Trophoblast cell (in vitro differentiated cells and primary cell): ENCODE results near the gene PSD4.

Source experiments
- DNase-seq, 2 donors: peaks; one replicate each; pipeline ENCODE4 v3.0.0-alpha.2; 2016
- H2AFZ ChIP-seq: 2 replicates; pipeline ENCODE4 v1.6.1; 2013; ENCODE audit warnings: low read length, moderate library complexity, mild to moderate bottlenecking; ENCODE audit not compliant: insufficient read depth, poor library complexity
- H2AK5ac ChIP-seq: 2 replicates; pipeline ENCODE4 v1.6.1; 2013; ENCODE audit warnings: mild to moderate bottlenecking, low read length
- H2BK120ac ChIP-seq: 2 replicates; pipeline ENCODE4 v1.6.1; 2013; ENCODE audit warnings: low read length, mild to moderate bottlenecking, moderate library complexity; ENCODE audit not compliant: insufficient read depth, poor library complexity
- H2BK12ac ChIP-seq: 2 replicates; pipeline ENCODE4 v1.6.1; 2013; ENCODE audit warnings: mild to moderate bottlenecking, low read length, moderate library complexity
- H2BK5ac ChIP-seq: 2 replicates; pipeline ENCODE4 v1.6.1; 2013; ENCODE audit warnings: low read length, low read depth, moderate library complexity, mild to moderate bottlenecking; ENCODE audit not compliant: poor library complexity
- H3K14ac ChIP-seq: 2 replicates; pipeline ENCODE4 v1.6.1; 2013; ENCODE audit warnings: mild to moderate bottlenecking, low read length
- H3K18ac ChIP-seq: 2 replicates; pipeline ENCODE4 v1.6.1; 2013; ENCODE audit warnings: mild to moderate bottlenecking, low read length
- H3K23ac ChIP-seq: 2 replicates; pipeline ENCODE4 v1.6.1; 2013; ENCODE audit warnings: low read length
- H3K27ac ChIP-seq: 2 replicates; pipeline ENCODE4 v1.5.1; 2013; ENCODE audit warnings: low read depth, mild to moderate bottlenecking, inconsistent platforms, low read length, moderate library complexity
- H3K27me3 ChIP-seq: 2 replicates; pipeline ENCODE4 v1.6.1; 2013; ENCODE audit warnings: inconsistent platforms, mild to moderate bottlenecking, low read length, moderate library complexity; ENCODE audit not compliant: insufficient read depth
- H3K36me3 ChIP-seq, 2 experiments: 1 replicate in 1 of 2; 2 replicates in 1 of 2; pipeline ENCODE4 v1.6.1; 2013; ENCODE audit warnings: low read length in 2 of 2, mild to moderate bottlenecking in 2 of 2, moderate library complexity in 1 of 2; ENCODE audit not compliant: insufficient read depth in 2 of 2, control insufficient read depth in 1 of 2
- H3K4ac ChIP-seq: 2 replicates; pipeline ENCODE4 v1.6.1; 2013; ENCODE audit warnings: low read depth, mild to moderate bottlenecking, low read length, moderate library complexity
- H3K4me1 ChIP-seq, 2 experiments: 1 replicate in 1 of 2; 2 replicates in 1 of 2; pipeline ENCODE4 v1.6.1; 2013; ENCODE audit warnings: low read length in 2 of 2, mild to moderate bottlenecking in 2 of 2, moderate library complexity in 1 of 2; ENCODE audit not compliant: insufficient read depth in 2 of 2, control insufficient read depth in 1 of 2
- H3K4me2 ChIP-seq: 2 replicates; pipeline ENCODE4 v1.6.1; 2013; ENCODE audit warnings: inconsistent platforms, mild to moderate bottlenecking, low read length, moderate library complexity
- H3K4me3 ChIP-seq: 2 replicates; pipeline ENCODE4 v1.5.1; 2013; ENCODE audit warnings: mild to moderate bottlenecking, low read depth, low read length, inconsistent platforms
- H3K79me1 ChIP-seq: one replicate; pipeline ENCODE4 v1.6.1; 2013; ENCODE audit warnings: low read length
- H3K79me2 ChIP-seq: 2 replicates; pipeline ENCODE4 v1.6.1; 2013; ENCODE audit warnings: low read length, mild to moderate bottlenecking; ENCODE audit not compliant: control insufficient read depth, insufficient read depth, poor library complexity
- H3K9ac ChIP-seq: 2 replicates; pipeline ENCODE4 v1.6.1; 2013; ENCODE audit warnings: mild to moderate bottlenecking, low read length
- H3K9me3 ChIP-seq: 2 replicates; pipeline ENCODE4 v1.6.1; 2013; ENCODE audit warnings: low read depth, mild to moderate bottlenecking, control low read depth, inconsistent platforms, low read length; ENCODE audit not compliant: insufficient read depth
- H4K12ac ChIP-seq: 2 replicates; pipeline ENCODE4 v1.6.1; 2013; ENCODE audit warnings: low read depth, mild to moderate bottlenecking, low read length, moderate library complexity
- H4K8ac ChIP-seq: 2 replicates; pipeline ENCODE4 v1.6.1; 2013; ENCODE audit warnings: low read depth, mild to moderate bottlenecking, low read length, moderate library complexity
- H4K91ac ChIP-seq: one replicate; pipeline ENCODE4 v1.6.1; 2013; ENCODE audit warnings: low read depth, mild to moderate bottlenecking, low read length, moderate library complexity
- WGBS: extraction: QIAGEN DNeasy Blood & Tissue Kit; methylation state at CpG from one replicate; pipeline ENCODE4 v1.1.7; 2013; ENCODE audit warnings: missing lambda C conversion rate; ENCODE audit not compliant: insufficient read length, insufficient coverage; ENCODE audit errors: extremely low coverage; 5-methylcytosine and 5-hydroxymethylcytosine counted together

Gene PSD4

GRCh38 chr2:113178891-113179290, 5.1 kb downstream of the PSD4 start:
- Histone ChIP-seq H3K79me1 (peaks cover 28% of the 10 kb centered on the region), H3K27me3 (no peaks in the 10 kb centered on the region), H3K18ac (peak overlapping the region; percentile 50), H3K36me3 (peaks cover 3 to 6% of the 10 kb centered on the region in 2 experiments), H3K79me2 (no peaks in the 10 kb centered on the region), H4K91ac (peak overlapping the region; percentile 86), H4K8ac (peak overlapping the region; percentile 57), H3K4ac (peak overlapping the region; percentile 22), H2BK12ac (peak overlapping the region; percentile 59), H2AK5ac (peak overlapping the region; percentile 25), H4K12ac (no peak overlapping the region), H3K14ac (peak overlapping the region; percentile 67), H3K4me3 (no peak overlapping the region), H2AFZ (no peak overlapping the region), H2BK120ac (peak overlapping the region; percentile 89), H3K23ac (no peak overlapping the region), H3K27ac (peak overlapping the region; percentile 75), H3K9ac (no peak overlapping the region), H3K4me1 (peaks cover 33 to 39% of the 10 kb centered on the region in 2 experiments), H3K4me2 (no peak overlapping the region), H3K9me3 (no peaks in the 10 kb centered on the region), H2BK5ac (peak overlapping the region; percentile 73)
- no CpG with 5 or more reads among the region's 4 CpGs for WGBS
- no peak for DNase-seq

GRCh38 chr2:113179446-113180045, 5.8 kb downstream of the PSD4 start:
- H2BK5ac ChIP-seq, result peak overlapping the region; percentile 73

DNA sequence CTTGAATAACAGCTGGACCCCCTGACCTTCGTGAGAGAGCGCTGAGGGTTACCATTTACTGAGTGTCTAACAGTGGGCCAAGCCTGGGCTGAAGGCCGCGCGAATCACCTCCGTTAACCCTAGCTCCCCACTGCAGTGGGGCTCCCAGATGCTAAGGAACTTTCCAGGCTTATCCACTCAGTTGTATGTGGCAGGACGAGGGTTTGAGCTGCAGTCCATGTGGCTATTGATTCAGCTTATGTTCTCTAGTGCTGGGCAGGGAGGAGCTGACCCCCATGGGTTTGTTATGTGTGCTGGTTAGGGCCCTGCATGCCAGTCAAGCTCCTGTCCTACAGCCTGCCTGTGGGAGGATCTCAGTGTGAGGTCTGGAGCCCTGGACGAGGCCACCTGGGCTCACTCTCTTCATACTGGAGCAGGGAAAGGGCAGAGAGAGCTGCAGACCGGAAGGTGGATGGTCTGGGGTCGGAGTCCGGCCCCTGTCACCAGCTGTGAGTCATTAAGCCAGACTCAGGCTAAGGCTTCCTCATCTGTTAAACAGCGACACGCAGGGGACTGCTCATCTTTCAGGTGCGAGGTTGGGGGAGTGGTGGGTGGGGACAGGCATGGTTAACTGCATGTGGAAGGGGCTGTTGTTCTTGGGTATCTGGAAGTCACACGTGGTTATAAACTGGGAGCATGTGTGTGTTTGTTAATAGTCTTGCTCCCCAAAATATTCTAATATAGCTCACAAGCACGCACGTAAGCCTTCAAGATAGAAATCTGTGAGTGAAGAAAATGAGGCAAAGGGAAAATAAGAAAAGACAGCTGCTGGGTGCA, 6.6 kb downstream of the PSD4 start:
- Histone ChIP-seq H3K4ac (no peak overlapping the region), H2AFZ (no peak overlapping the region), H4K12ac (no peak overlapping the region), H3K27ac (peak overlapping the region; percentile 41), H3K4me2 (no peak overlapping the region), H4K8ac (peak overlapping the region; percentile 7), H2BK120ac (peak overlapping the region; percentile 18), H3K36me3 (peaks cover 10% of the 10 kb centered on the region in 2 experiments), H3K79me1 (peaks cover 31% of the 10 kb centered on the region), H3K4me1 (peaks cover 35 to 38% of the 10 kb centered on the region in 2 experiments), H3K9me3 (peaks cover 1% of the 10 kb centered on the region), H4K91ac (peak overlapping the region; percentile 72), H3K18ac (peak overlapping the region; percentile 12), H3K23ac (no peak overlapping the region), H3K4me3 (no peak overlapping the region), H2AK5ac (no peak overlapping the region), H2BK5ac (peak overlapping the region; percentile 48), H3K27me3 (no peaks in the 10 kb centered on the region), H3K79me2 (no peaks in the 10 kb centered on the region), H3K9ac (no peak overlapping the region), H3K14ac (peak overlapping the region; percentile 33), H2BK12ac (peak overlapping the region; percentile 23)
- WGBS, result no CpG with 5 or more reads among the region's 17 CpGs
- DNase-seq, result peak; percentile 45 to 73

More at GRCh38 chr2:113179446-113180045, 5.8 kb downstream of the PSD4 start:
- no peak overlapping the region for H3K4me2 ChIP-seq
- no peak overlapping the region for H2AFZ ChIP-seq
- H3K14ac ChIP-seq, result no peak overlapping the region
- H2BK120ac ChIP-seq, result no peak overlapping the region
- H3K4me1 ChIP-seq, result peaks cover 33 to 39% of the 10 kb centered on the region in 2 experiments
- no peaks in the 10 kb centered on the region for H3K9me3 ChIP-seq
- no peak overlapping the region for H4K8ac ChIP-seq
- H3K27ac ChIP-seq, result peak overlapping the region; percentile 41
- H2AK5ac ChIP-seq, result no peak overlapping the region
- H4K91ac ChIP-seq, result no peak overlapping the region
- H2BK12ac ChIP-seq, result no peak overlapping the region
- H3K36me3 ChIP-seq, result peaks cover 4 to 6% of the 10 kb centered on the region in 2 experiments
- H3K9ac ChIP-seq, result no peak overlapping the region
- peak; percentile 88 to 91 for DNase-seq
- H3K4ac ChIP-seq, result no peak overlapping the region
- no CpG with 5 or more reads among the region's 8 CpGs for WGBS
- H3K79me2 ChIP-seq, result no peaks in the 10 kb centered on the region
- no peak overlapping the region for H3K23ac ChIP-seq
- H3K4me3 ChIP-seq, result no peak overlapping the region
- H4K12ac ChIP-seq, result no peak overlapping the region
- H3K18ac ChIP-seq, result no peak overlapping the region
- H3K79me1 ChIP-seq, result peaks cover 29% of the 10 kb centered on the region
- no peaks in the 10 kb centered on the region for H3K27me3 ChIP-seq

GRCh38 chr2:113181258-113182051, 7.7 kb downstream of the PSD4 start:
- Histone ChIP-seq H3K79me1 (peaks cover 25% of the 10 kb centered on the region), H3K14ac (no peak overlapping the region), H3K27me3 (no peaks in the 10 kb centered on the region), H3K9ac (no peak overlapping the region), H3K4ac (no peak overlapping the region), H3K79me2 (no peaks in the 10 kb centered on the region), H3K23ac (no peak overlapping the region), H2AK5ac (no peak overlapping the region), H2BK5ac (no peak overlapping the region), H2AFZ (no peak overlapping the region), H3K4me3 (no peak overlapping the region), H4K12ac (no peak overlapping the region), H3K4me1 (peaks cover 25 to 34% of the 10 kb centered on the region in 2 experiments), H3K36me3 (peaks cover 10 to 15% of the 10 kb centered on the region in 2 experiments), H4K8ac (no peak overlapping the region), H2BK120ac (no peak overlapping the region), H3K18ac (peak overlapping the region; percentile 14), H2BK12ac (no peak overlapping the region), H3K4me2 (no peak overlapping the region), H3K27ac (no peak overlapping the region), H3K9me3 (peaks cover 1% of the 10 kb centered on the region), H4K91ac (no peak overlapping the region)
- peak in 1 of 2 donors; percentile 42 for DNase-seq
- no CpG with 5 or more reads among the region's 8 CpGs for WGBS
